Fibroblast of lung (primary cell): ENCODE data around the gene DDA1. TPM values are rescaled to one million over a fixed set of nuclear protein-coding genes. Genes with fewer than 3 reads are reported as not detected.

ENCODE experiments used
- DNase-seq, 2 donors: peaks; one replicate each; pipeline versions ENCODE4 v3.0.0 to v3.0.0-alpha.2; 2010; ENCODE audit warnings: low read depth in 2 of 2
- H2AFZ ChIP-seq: 2 replicates; pipeline ENCODE4 v1.5.1; 2012; ENCODE audit warnings: low read length, control low read depth, inconsistent platforms
- H3K27ac ChIP-seq: 2 replicates; pipeline ENCODE4 v1.5.1; 2011; ENCODE audit warnings: low read length, control low read depth; ENCODE audit not compliant: insufficient read depth
- H3K27me3 ChIP-seq: 2 replicates; pipeline ENCODE4 v1.5.1; 2011; ENCODE audit warnings: mild to moderate bottlenecking, low read length; ENCODE audit not compliant: control insufficient read depth, insufficient read depth
- H3K36me3 ChIP-seq: 2 replicates; pipeline ENCODE4 v1.5.1; 2011; ENCODE audit warnings: low read length; ENCODE audit not compliant: control insufficient read depth, insufficient read depth
- H3K4me1 ChIP-seq: 2 replicates; pipeline ENCODE4 v1.5.1; 2011; ENCODE audit warnings: low read length; ENCODE audit not compliant: control insufficient read depth, insufficient read depth; ENCODE audit errors: extremely low read depth
- H3K4me2 ChIP-seq: 2 replicates; pipeline ENCODE4 v1.5.1; 2011; ENCODE audit warnings: low read length, control low read depth; ENCODE audit not compliant: insufficient read depth; ENCODE audit errors: extremely low read depth
- H3K4me3 ChIP-seq, 4 experiments: fragments of 200-600 bp in 1 of 4; sonication (generic) in 1 of 4; replicated peaks in 1 of 4; 2 replicates each; pipeline ENCODE4 v1.5.1; 2011 to 2016; ENCODE audit warnings: low read length in 4 of 4, low read depth in 3 of 4, mild to moderate bottlenecking in 3 of 4, control low read depth in 2 of 4, inconsistent platforms in 1 of 4, mixed read lengths in 1 of 4; ENCODE audit not compliant: insufficient read depth in 1 of 4; ENCODE audit errors: control extremely low read depth in 1 of 4
- H3K79me2 ChIP-seq: 2 replicates; pipeline ENCODE4 v1.5.1; 2012; ENCODE audit warnings: mild to moderate bottlenecking, low read length, inconsistent platforms; ENCODE audit not compliant: control insufficient read depth, insufficient read depth
- H3K9ac ChIP-seq: 2 replicates; pipeline ENCODE4 v1.5.1; 2011; ENCODE audit warnings: mild to moderate bottlenecking, low read length, control low read depth; ENCODE audit not compliant: insufficient read depth
- H3K9me3 ChIP-seq: 2 replicates; pipeline ENCODE4 v1.5.1; 2012; ENCODE audit warnings: low read depth, low read length; ENCODE audit not compliant: control insufficient read depth, insufficient read depth
- H4K20me1 ChIP-seq: 2 replicates; pipeline ENCODE4 v1.5.1; 2011; ENCODE audit warnings: low read length; ENCODE audit not compliant: control insufficient read depth, insufficient read depth; ENCODE audit errors: extremely low read depth
- CTCF ChIP-seq, 2 donors: IDR thresholded peaks in 1 of 2; conservative IDR thresholded peaks in 1 of 2; 1 replicate in 1 of 2; 2 replicates in 1 of 2; pipeline ENCODE4 v1.5.1; 2011 to 2012; ENCODE audit warnings: low read length in 2 of 2, control low read depth in 1 of 2, inconsistent platforms in 1 of 2, low read depth in 1 of 2, mild to moderate bottlenecking in 1 of 2
- EZH2 ChIP-seq: IDR thresholded peaks from 2 replicates; pipeline ENCODE4 v1.5.1; 2012; ENCODE audit warnings: low read length, control low read depth, mild to moderate bottlenecking; ENCODE audit errors: missing control alignments
- polyA plus RNA-seq, 2 donors: library from polyadenylated mRNA; depleted of rRNA in 1 of 2; stranded (reverse) in 1 of 2; unstranded in 1 of 2; fragments of >200 nt; gene quantifications; 2 replicates each; pipeline ENCODE4 v1.2.1, GENCODE V29; 2011 to 2012; ENCODE audit warnings: missing spikeins in 1 of 2
- total RNA-seq: library from RNA; depleted of rRNA; stranded (reverse); fragments of >200 nt; gene quantifications from 2 replicates; pipeline ENCODE4 v1.2.1, GENCODE V29; 2014

The DDA1 gene
- total and polyA plus RNA-seq, 2 donors (not counting 1 experiment from before 2014, with no cell fraction given): 17.7 to 42.6 TPM

- Histone ChIP-seq H3K79me2 (no peaks in the 10 kb centered on the region), H2AFZ (no peak overlapping the region), H4K20me1 (no peaks in the 10 kb centered on the region), H3K27ac (no peak overlapping the region), H3K36me3 (peaks cover 3% of the 10 kb centered on the region), H3K4me1 (no peaks in the 10 kb centered on the region), H3K9me3 (no peaks in the 10 kb centered on the region), H3K4me3 (no peak overlapping the region), H3K9ac (no peak overlapping the region), H3K4me2 (no peak overlapping the region), H3K27me3 (no peaks in the 10 kb centered on the region)
- DNase-seq: no peak
- TF ChIP-seq CTCF (conservative IDR thresholded peaks at IDR 0.05 in 1 of 2, IDR thresholded peaks at IDR 0.05 in 1 of 2; ENCODE audit: low read depth in 1 of 2, low read length in 2 of 2): no peak
- no peak for TF ChIP-seq EZH2
Measured at GRCh38 chr19:17332360-17332676, 23.0 kb downstream of the DDA1 start.

- H3K36me3 ChIP-seq: no peaks in the 10 kb centered on the region
- TF ChIP-seq EZH2: no peak
- TF ChIP-seq CTCF (conservative IDR thresholded peaks at IDR 0.05 in 1 of 2, IDR thresholded peaks at IDR 0.05 in 1 of 2; ENCODE audit: low read depth in 1 of 2, low read length in 2 of 2): no peak
- peak; percentile 42 to 52 for DNase-seq
- no peaks in the 10 kb centered on the region for H3K4me1 ChIP-seq
- H3K9ac ChIP-seq: no peak overlapping the region
- no peak overlapping the region for H2AFZ ChIP-seq
- no peak overlapping the region for H3K27ac ChIP-seq
- H3K9me3 ChIP-seq: no peaks in the 10 kb centered on the region
- no peaks in the 10 kb centered on the region for H3K79me2 ChIP-seq
- H3K4me3 ChIP-seq: no peak overlapping the region
- no peak overlapping the region for H3K4me2 ChIP-seq
- no peaks in the 10 kb centered on the region for H4K20me1 ChIP-seq
- no peaks in the 10 kb centered on the region for H3K27me3 ChIP-seq
Measured at GRCh38 chr19:17332677-17333581, 23.6 kb downstream of the DDA1 start.

GRCh38 chr19:17333611-17334413, 24.4 kb downstream of the DDA1 start:
- peak overlapping the region; percentile 45 for H3K27ac ChIP-seq

More at GRCh38 chr19:17333611-17334413, 24.4 kb downstream of the DDA1 start:
- peak; percentile 82 to 85 for DNase-seq
- no peaks in the 10 kb centered on the region for H3K27me3 ChIP-seq
- peaks cover 3% of the 10 kb centered on the region for H3K4me1 ChIP-seq
- TF ChIP-seq CTCF (conservative IDR thresholded peaks at IDR 0.05 in 1 of 2, IDR thresholded peaks at IDR 0.05 in 1 of 2; ENCODE audit: low read depth in 1 of 2, low read length in 2 of 2): no peak
- TF ChIP-seq EZH2: no peak
- H3K9me3 ChIP-seq: no peaks in the 10 kb centered on the region
- peak overlapping the region; percentile 62 for H3K9ac ChIP-seq
- no peaks in the 10 kb centered on the region for H4K20me1 ChIP-seq
- H3K4me3 ChIP-seq: peak overlapping the region; percentile 52 to 80 (median 60)
- H2AFZ ChIP-seq: peak overlapping the region; percentile 81
- H3K4me2 ChIP-seq: peak overlapping the region; percentile 72
- H3K36me3 ChIP-seq: no peaks in the 10 kb centered on the region
- no peaks in the 10 kb centered on the region for H3K79me2 ChIP-seq
